Karpas-422 (cell line): ENCODE data around the gene FAM53B. TPM values are rescaled to one million over a fixed set of nuclear protein-coding genes. Genes with fewer than 3 reads are reported as not detected.
"Not testable (repeated sequence)": the region's sequence is repeated elsewhere in the genome, so short reads cannot be mapped to it uniquely, and the experiment has no call there.

Source experiments
- DNase-seq: peaks from one replicate; pipeline ENCODE4 v3.0.0-alpha.2; 2015
- H2AFZ ChIP-seq: fragments of 200-600 bp; sonication (generic); 2 replicates; pipeline ENCODE4 v1.6.1; 2014; ENCODE audit warnings: antibody characterized with exemption, low read length, mixed read lengths
- H3K27ac ChIP-seq: fragments of 200-600 bp; sonication (generic); 2 replicates; pipeline ENCODE4 v1.5.1; 2014; ENCODE audit warnings: mild to moderate bottlenecking, low read length, moderate library complexity
- H3K27me3 ChIP-seq: fragments of 200-600 bp; sonication (generic); 2 replicates; pipeline ENCODE4 v1.6.1; 2014; ENCODE audit warnings: low read length, mixed read lengths
- H3K36me3 ChIP-seq: fragments of 200-600 bp; sonication (generic); 2 replicates; pipeline ENCODE4 v1.6.1; 2014; ENCODE audit warnings: low read length, mixed read lengths; ENCODE audit not compliant: insufficient read depth
- H3K4me1 ChIP-seq: fragments of 200-600 bp; sonication (generic); 2 replicates; pipeline ENCODE4 v1.6.1; 2014; ENCODE audit warnings: mild to moderate bottlenecking, low read length, mixed read lengths
- H3K4me2 ChIP-seq: fragments of 200-600 bp; sonication (generic); 2 replicates; pipeline ENCODE4 v1.6.1; 2014; ENCODE audit warnings: low read length, low read depth, mild to moderate bottlenecking; ENCODE audit not compliant: poor library complexity, severe bottlenecking
- H3K4me3 ChIP-seq: fragments of 200-600 bp; sonication (generic); 2 replicates; pipeline ENCODE4 v1.5.1; 2014; ENCODE audit warnings: mild to moderate bottlenecking, antibody characterized with exemption, low read length, mixed read lengths
- H3K79me2 ChIP-seq: fragments of 200-600 bp; sonication (generic); 2 replicates; pipeline ENCODE4 v1.6.1; 2014; ENCODE audit warnings: mild to moderate bottlenecking, low read length, mixed read lengths
- H3K9ac ChIP-seq: fragments of 200-600 bp; sonication (generic); 2 replicates; pipeline ENCODE4 v1.6.0; 2014; ENCODE audit warnings: low read length
- H3K9me2 ChIP-seq: fragments of 200-600 bp; sonication (generic), shearing (Covaris generic); replicated peaks from 2 replicates; pipeline ENCODE4 v1.6.0; 2014; ENCODE audit warnings: mild to moderate bottlenecking, low read length, moderate library complexity; ENCODE audit not compliant: insufficient read depth
- H3K9me3 ChIP-seq: fragments of 300-700, 200-600 bp; sonication (generic); 2 replicates; pipeline ENCODE4 v1.6.1; 2014; ENCODE audit warnings: low read length, mixed read lengths
- H4K20me1 ChIP-seq: fragments of 200-600 bp; sonication (generic); 2 replicates; pipeline ENCODE4 v1.6.1; 2014; ENCODE audit warnings: mild to moderate bottlenecking, antibody characterized with exemption, low read length, low read depth; ENCODE audit not compliant: insufficient read depth
- total RNA-seq: library from RNA; depleted of rRNA; stranded (reverse); fragments of >200 nt; shearing (Covaris generic); gene quantifications from 2 replicates; pipeline ENCODE4 v1.2.3, GENCODE V29; 2014; ENCODE audit warnings: low replicate concordance

FAM53B gene
- total RNA-seq, 1 experiment from 2014 or later: 72.5 TPM

- peaks cover 96% of the 10 kb centered on the region for H3K4me1 ChIP-seq
- H3K27me3 ChIP-seq: no peaks in the 10 kb centered on the region
- peak overlapping the region; percentile 55 for H3K4me2 ChIP-seq
- peak overlapping the region; percentile 66 for H3K9ac ChIP-seq
- no peak overlapping the region for H2AFZ ChIP-seq
- no peaks in the 10 kb centered on the region for H3K9me2 ChIP-seq
- H3K4me3 ChIP-seq: no peak overlapping the region; the same call in 1 of the 2 replicates
- H3K79me2 ChIP-seq: 0 out of 2 replicates have a peak, but pooled peaks cover 10% of the 10 kb centered on the region
- no peaks in the 10 kb centered on the region for H3K9me3 ChIP-seq
- H3K36me3 ChIP-seq: peaks cover 12% of the 10 kb centered on the region; the same call in 1 of the 2 replicates
- no peak for DNase-seq
- peak overlapping the region; percentile 93 for H3K27ac ChIP-seq
- H4K20me1 ChIP-seq: no peaks in the 10 kb centered on the region; the same call in 1 of the 2 replicates
These were observed 127.4 kb downstream of the FAM53B start for GRCh38 chr10:124616836-124617130.

- DNase-seq: no peak
- H3K9ac ChIP-seq: peak overlapping the region; percentile 66
- H2AFZ ChIP-seq: no peak overlapping the region
- H3K79me2 ChIP-seq: 0 out of 2 replicates have a peak, but pooled peaks cover 10% of the 10 kb centered on the region
- peaks cover 6% of the 10 kb centered on the region; the same call in 1 of the 2 replicates for H3K36me3 ChIP-seq
- no peak overlapping the region; the same call in 1 of the 2 replicates for H3K4me3 ChIP-seq
- H3K9me3 ChIP-seq: no peaks in the 10 kb centered on the region
- H3K27me3 ChIP-seq: no peaks in the 10 kb centered on the region
- peaks cover 96% of the 10 kb centered on the region for H3K4me1 ChIP-seq
- peak overlapping the region; percentile 93 for H3K27ac ChIP-seq
- peak overlapping the region; percentile 15 for H3K4me2 ChIP-seq
- H3K9me2 ChIP-seq: no peaks in the 10 kb centered on the region
- H4K20me1 ChIP-seq: no peaks in the 10 kb centered on the region; the same call in 1 of the 2 replicates
These were observed 127.9 kb downstream of the FAM53B start for GRCh38 chr10:124616040-124616835.

- Histone ChIP-seq H3K27ac (peak overlapping the region; percentile 93), H3K4me2 (no peak overlapping the region), H3K79me2 (0 out of 2 replicates have a peak, but pooled peaks cover 4% of the 10 kb centered on the region), H2AFZ (no peak overlapping the region), H3K36me3 (peaks cover 6% of the 10 kb centered on the region; the same call in 1 of the 2 replicates), H3K4me3 (no peak overlapping the region), H3K9ac (no peak overlapping the region), H3K9me2 (no peaks in the 10 kb centered on the region), H4K20me1 (no peaks in the 10 kb centered on the region; the same call in 1 of the 2 replicates), H3K27me3 (no peaks in the 10 kb centered on the region), H3K9me3 (no peaks in the 10 kb centered on the region), H3K4me1 (peaks cover 93% of the 10 kb centered on the region)
- no peak for DNase-seq
These were observed 128.9 kb downstream of the FAM53B start for GRCh38 chr10:124615259-124615658.

GRCh38 chr10:124614003-124614659, 130.0 kb downstream of the FAM53B start:
- peaks cover 6% of the 10 kb centered on the region; the same call in 1 of the 2 replicates for H3K36me3 ChIP-seq
- H4K20me1 ChIP-seq: peaks cover 4% of the 10 kb centered on the region; the same call in 1 of the 2 replicates
- peak overlapping the region; percentile 65 for H3K9ac ChIP-seq
- H3K4me1 ChIP-seq: peaks cover 91% of the 10 kb centered on the region
- no peaks in the 10 kb centered on the region for H3K9me2 ChIP-seq
- H3K79me2 ChIP-seq: peaks cover 8% of the 10 kb centered on the region; the same call in 1 of the 2 replicates
- H2AFZ ChIP-seq: no peak overlapping the region
- DNase-seq: no peak
- H3K4me2 ChIP-seq: no peak overlapping the region
- no peak overlapping the region for H3K4me3 ChIP-seq
- H3K27me3 ChIP-seq: no peaks in the 10 kb centered on the region
- H3K9me3 ChIP-seq: no peaks in the 10 kb centered on the region
- peak overlapping the region; percentile 93 for H3K27ac ChIP-seq

- H3K36me3 ChIP-seq: peaks cover 6% of the 10 kb centered on the region; the same call in 1 of the 2 replicates
- H3K9me2 ChIP-seq: no peaks in the 10 kb centered on the region
- H3K9ac ChIP-seq: peak overlapping the region; percentile 65
- H3K27me3 ChIP-seq: no peaks in the 10 kb centered on the region
- no peak overlapping the region for H2AFZ ChIP-seq
- H3K4me2 ChIP-seq: peak overlapping the region; percentile 56
- H3K4me3 ChIP-seq: 0 out of 2 replicates have a peak overlapping the region, but pooled peaks have one; percentile 21
- peak overlapping the region; percentile 93 for H3K27ac ChIP-seq
- H3K79me2 ChIP-seq: peaks cover 12% of the 10 kb centered on the region; the same call in 1 of the 2 replicates
- H4K20me1 ChIP-seq: peaks cover 4% of the 10 kb centered on the region; the same call in 1 of the 2 replicates
- H3K9me3 ChIP-seq: no peaks in the 10 kb centered on the region
- peaks cover 90% of the 10 kb centered on the region for H3K4me1 ChIP-seq
- DNase-seq: peak; percentile 94
These were observed 131.3 kb downstream of the FAM53B start for GRCh38 chr10:124612611-124613498.

GRCh38 chr10:124611738-124612137, 132.4 kb downstream of the FAM53B start:
- Histone ChIP-seq H4K20me1 (peaks cover 4% of the 10 kb centered on the region; the same call in 1 of the 2 replicates), H3K27me3 (no peaks in the 10 kb centered on the region), H3K9me2 (no peaks in the 10 kb centered on the region), H3K9ac (peak overlapping the region; percentile 65), H3K36me3 (peaks cover under 1% of the 10 kb centered on the region; the same call in 1 of the 2 replicates), H3K9me3 (no peaks in the 10 kb centered on the region), H3K4me2 (peak overlapping the region; percentile 56), H3K79me2 (peaks cover 16% of the 10 kb centered on the region; the same call in 1 of the 2 replicates), H3K27ac (peak overlapping the region; percentile 93), H2AFZ (no peak overlapping the region), H3K4me1 (peaks cover 90% of the 10 kb centered on the region), H3K4me3 (peak overlapping the region; percentile 21; the same call in 1 of the 2 replicates)
- DNase-seq: peak; percentile 76

- Histone ChIP-seq H3K4me3 (peak overlapping the region; percentile 21; the same call in 1 of the 2 replicates), H3K27ac (peak overlapping the region; percentile 93)
These were observed 133.3 kb downstream of the FAM53B start for GRCh38 chr10:124610851-124611250.

More at GRCh38 chr10:124610851-124611250, 133.3 kb downstream of the FAM53B start:
- peak overlapping the region; percentile 65 for H3K9ac ChIP-seq
- not testable (repeated sequence) for H3K9me2 ChIP-seq, H3K9me3 ChIP-seq, H2AFZ ChIP-seq, DNase-seq, H4K20me1 ChIP-seq, H3K36me3 ChIP-seq, H3K27me3 ChIP-seq
- peaks cover 90% of the 10 kb centered on the region for H3K4me1 ChIP-seq
- peaks cover 16% of the 10 kb centered on the region; the same call in 1 of the 2 replicates for H3K79me2 ChIP-seq
- peak overlapping the region; percentile 56 for H3K4me2 ChIP-seq
